Loucy (cell line): ENCODE results near the gene HNF1B.

Source experiments
- H2AFZ ChIP-seq: fragments of 200-600 bp; sonication (generic); 2 replicates; pipeline ENCODE4 v1.6.0; 2016; ENCODE audit warnings: antibody characterized with exemption, mild to moderate bottlenecking, low read length, moderate library complexity
- H3F3A ChIP-seq: fragments of 200-600 bp; 2 replicates; pipeline ENCODE4 v1.6.0; 2016; ENCODE audit warnings: antibody characterized with exemption, low read depth, mild to moderate bottlenecking
- H3K27me3 ChIP-seq: fragments of 200-600 bp; sonication (generic); 2 replicates; pipeline ENCODE4 v1.6.1; 2014; ENCODE audit warnings: low read length, mild to moderate bottlenecking; ENCODE audit not compliant: insufficient read depth, poor library complexity, severe bottlenecking
- H3K36me3 ChIP-seq: fragments of 200-600 bp; sonication (generic); 2 replicates; pipeline ENCODE4 v1.6.1; 2016; ENCODE audit warnings: low read length; ENCODE audit not compliant: insufficient read depth
- H3K4me1 ChIP-seq: fragments of 200-600 bp; sonication (generic); 2 replicates; pipeline ENCODE4 v1.5.1; 2014; ENCODE audit warnings: low read length, mild to moderate bottlenecking; ENCODE audit not compliant: insufficient read depth, poor library complexity, severe bottlenecking
- H3K4me2 ChIP-seq: fragments of 200-600 bp; sonication (generic); 2 replicates; pipeline ENCODE4 v1.6.0; 2014; ENCODE audit warnings: antibody characterized with exemption, low read length, low read depth, mild to moderate bottlenecking; ENCODE audit not compliant: poor library complexity, severe bottlenecking
- H3K4me3 ChIP-seq: fragments of 200-600 bp; sonication (generic); 2 replicates; pipeline ENCODE4 v1.5.1; 2014; ENCODE audit warnings: low read length, mild to moderate bottlenecking, mixed read lengths; ENCODE audit not compliant: poor library complexity, severe bottlenecking
- H3K79me2 ChIP-seq: fragments of 200-600 bp; sonication (generic); 2 replicates; pipeline ENCODE4 v1.6.1; 2014; ENCODE audit warnings: low read length; ENCODE audit not compliant: insufficient read depth
- H3K9ac ChIP-seq: fragments of 200-600 bp; sonication (generic); 2 replicates; pipeline ENCODE4 v1.6.0; 2014; ENCODE audit warnings: mild to moderate bottlenecking, low read depth, low read length, moderate library complexity; ENCODE audit not compliant: poor library complexity, severe bottlenecking
- H3K9me2 ChIP-seq: fragments of 200-600 bp; sonication (generic); replicated peaks from 2 replicates; pipeline ENCODE4 v1.6.1; 2016; ENCODE audit warnings: low read depth, low read length, mixed read lengths
- H3K9me3 ChIP-seq: fragments of 200-600 bp; sonication (generic); 2 replicates; pipeline ENCODE4 v1.6.1; 2014; ENCODE audit warnings: mild to moderate bottlenecking, antibody characterized with exemption, low read length, low read depth; ENCODE audit not compliant: insufficient read depth
- H4K20me1 ChIP-seq: fragments of 200-600 bp; sonication (generic); 2 replicates; pipeline ENCODE4 v1.6.0; 2014; ENCODE audit warnings: antibody characterized with exemption, low read length, mild to moderate bottlenecking; ENCODE audit not compliant: insufficient read depth, poor library complexity, severe bottlenecking
- CTCF ChIP-seq: fragments of 200-600 bp; sonication (generic); conservative IDR thresholded peaks from 2 replicates; pipeline ENCODE4 v1.5.1; 2014; ENCODE audit warnings: mild to moderate bottlenecking, antibody characterized with exemption, low read length
- EZH2phosphoT487 ChIP-seq: fragments of 200-600 bp; IDR thresholded peaks from 2 replicates; pipeline ENCODE4 v1.6.1; 2018; ENCODE audit warnings: antibody characterized with exemption, mild to moderate bottlenecking, moderate library complexity, borderline replicate concordance

HNF1B gene

GRCh38 chr17:37725601-37726146 lies 19.2 kb downstream of the HNF1B start:
- Histone ChIP-seq H3K9me2 (no peaks in the 10 kb centered on the region), H3K4me1 (no peaks in the 10 kb centered on the region), H3K79me2 (no peaks in the 10 kb centered on the region), H3K4me3 (no peak overlapping the region), H3K36me3 (no peaks in the 10 kb centered on the region), H3K27me3 (no peaks in the 10 kb centered on the region), H2AFZ (no peak overlapping the region; the same call in 1 of the 2 replicates), H4K20me1 (no peaks in the 10 kb centered on the region), H3K4me2 (no peak overlapping the region), H3K9me3 (no peaks in the 10 kb centered on the region), H3F3A (no peaks in the 10 kb centered on the region), H3K9ac (no peak overlapping the region)
- TF ChIP-seq CTCF (no peak), EZH2phosphoT487 (no peak)

- no peaks in the 10 kb centered on the region for H3K9me2 ChIP-seq
- TF ChIP-seq EZH2phosphoT487 (no peak), CTCF (no peak)
- no peaks in the 10 kb centered on the region for H3K4me1 ChIP-seq
- H3K4me3 ChIP-seq = no peak overlapping the region
- no peaks in the 10 kb centered on the region for H3K27me3 ChIP-seq
- H3F3A ChIP-seq = no peaks in the 10 kb centered on the region
- no peaks in the 10 kb centered on the region for H4K20me1 ChIP-seq
- no peak overlapping the region for H3K9ac ChIP-seq
- no peak overlapping the region; the same call in 1 of the 2 replicates for H2AFZ ChIP-seq
- H3K79me2 ChIP-seq = no peaks in the 10 kb centered on the region
- no peak overlapping the region for H3K4me2 ChIP-seq
- no peaks in the 10 kb centered on the region for H3K36me3 ChIP-seq
- no peaks in the 10 kb centered on the region for H3K9me3 ChIP-seq
Measured at GRCh38 chr17:37725021-37725595, 19.8 kb downstream of the HNF1B start.

GRCh38 chr17:37720989-37721388 lies 23.9 kb downstream of the HNF1B start:
- H3K4me2 ChIP-seq = no peak overlapping the region
- H3K36me3 ChIP-seq = no peaks in the 10 kb centered on the region
- no peak overlapping the region for H2AFZ ChIP-seq
- no peaks in the 10 kb centered on the region for H3K9me3 ChIP-seq
- no peak overlapping the region for H3K9ac ChIP-seq
- no peak overlapping the region for H3K4me3 ChIP-seq
- no peaks in the 10 kb centered on the region for H3K9me2 ChIP-seq
- H3K4me1 ChIP-seq = no peaks in the 10 kb centered on the region
- no peaks in the 10 kb centered on the region for H3F3A ChIP-seq
- no peaks in the 10 kb centered on the region for H3K27me3 ChIP-seq
- no peaks in the 10 kb centered on the region for H4K20me1 ChIP-seq
- H3K79me2 ChIP-seq = no peaks in the 10 kb centered on the region
- TF ChIP-seq EZH2phosphoT487 (no peak), CTCF (no peak)
